Activated naive CD4-positive, alpha-beta T cell treated with anti-CD3 and anti-CD28 coated beads, Interleukin-2, amount 10 ng/mL, durations not matched to agents 7 days and 5 days (primary cell): ENCODE measurements around the gene NOP16.

Source experiments
- CTCF ChIA-PET: fragments of 350-600 bp; sonication (Branson Sonifier 250); formaldehyde crosslinking; loops from one replicate; lab custom pipeline; 2021; ENCODE audit warnings: antibody characterized with exemption; lab: Charles Lee
- DNase-seq: peaks from one replicate; pipeline ENCODE4 v3.0.0-alpha.2; 2020
- H3K27ac Mint-ChIP-seq: one replicate; pipeline ENCODE4 v1.8.0; 2021; ENCODE audit warnings: mild to moderate bottlenecking, moderate library complexity, mixed read lengths
- H3K27me3 Mint-ChIP-seq: one replicate; pipeline ENCODE4 v1.8.0; 2021; ENCODE audit warnings: mild to moderate bottlenecking, mixed read lengths
- H3K36me3 Mint-ChIP-seq: one replicate; pipeline ENCODE4 v1.8.0; 2021; ENCODE audit warnings: mixed read lengths
- H3K4me1 Mint-ChIP-seq: one replicate; pipeline ENCODE4 v1.8.0; 2021; ENCODE audit warnings: mixed read lengths
- H3K4me3 Mint-ChIP-seq: one replicate; pipeline ENCODE4 v1.8.0; 2021; ENCODE audit warnings: mild to moderate bottlenecking, moderate library complexity, mixed read lengths
- H3K9me3 Mint-ChIP-seq: one replicate; pipeline ENCODE4 v1.8.0; 2021; ENCODE audit warnings: mixed read lengths

NOP16 gene

GRCh38 chr5:176368726-176369125 lies 19.7 kb downstream of the NOP16 start:
- no peak for DNase-seq
- Mint-ChIP-seq H3K36me3 (peaks cover 17% of the 10 kb centered on the region), H3K27me3 (no peaks in the 10 kb centered on the region), H3K4me1 (peaks cover 22% of the 10 kb centered on the region), H3K4me3 (no peak overlapping the region), H3K9me3 (no peaks in the 10 kb centered on the region), H3K27ac (no peak overlapping the region)
- CTCF ChIA-PET = no interaction called here

- CTCF ChIA-PET = no interaction called here
- Mint-ChIP-seq H3K4me1 (peaks cover 36% of the 10 kb centered on the region), H3K4me3 (peak overlapping the region; percentile 57), H3K36me3 (peaks cover 17% of the 10 kb centered on the region), H3K9me3 (no peaks in the 10 kb centered on the region), H3K27ac (no peak overlapping the region), H3K27me3 (no peaks in the 10 kb centered on the region)
- no peak for DNase-seq
These were observed 22.0 kb downstream of the NOP16 start for GRCh38 chr5:176366232-176366894.

- no peaks in the 10 kb centered on the region for H3K27me3 Mint-ChIP-seq
- H3K36me3 Mint-ChIP-seq = peaks cover 17% of the 10 kb centered on the region
- peak within 1 kb of the TSS; percentile 24 for H3K27ac Mint-ChIP-seq
- peak within 1 kb of the TSS; percentile 73 for H3K4me3 Mint-ChIP-seq
- H3K4me1 Mint-ChIP-seq = peaks cover 36% of the 10 kb centered on the region
- DNase-seq = peak; percentile 70
- CTCF ChIA-PET = no interaction called here
- no peaks in the 10 kb centered on the region for H3K9me3 Mint-ChIP-seq
These were observed 22.8 kb downstream of the NOP16 start, which contains the start of gene ARL10 for GRCh38 chr5:176365351-176366231. ARL10 (plus strand) TSS chr5:176365487; CDS start chr5:176365564, 77 bp downstream.

GRCh38 chr5:176364765-176365350 lies 23.5 kb downstream of the NOP16 start:
- CTCF ChIA-PET = no interaction called here
- H3K9me3 Mint-ChIP-seq = no peaks in the 10 kb centered on the region
- H3K27me3 Mint-ChIP-seq = no peaks in the 10 kb centered on the region
- peak overlapping the region; percentile 14 for H3K27ac Mint-ChIP-seq
- H3K4me3 Mint-ChIP-seq = peak overlapping the region; percentile 73
- peaks cover 17% of the 10 kb centered on the region for H3K36me3 Mint-ChIP-seq
- H3K4me1 Mint-ChIP-seq = peaks cover 37% of the 10 kb centered on the region
- no peak for DNase-seq

GRCh38 chr5:176362233-176362490 lies 26.2 kb downstream of the NOP16 start:
- H3K4me1 Mint-ChIP-seq = peaks cover 46% of the 10 kb centered on the region
- H3K27ac Mint-ChIP-seq = peak overlapping the region; percentile 95
- peak overlapping the region; percentile 97 for H3K4me3 Mint-ChIP-seq
- H3K27me3 Mint-ChIP-seq = no peaks in the 10 kb centered on the region
- CTCF ChIA-PET = interaction anchor here (0.6 to 1.3 kb wide), 4 partner anchors 23 to 235 kb away, joined by 3 to 4 read pairs (median 3); partner anchors contain the start of gene CLTB
- DNase-seq = no peak
- no peaks in the 10 kb centered on the region for H3K9me3 Mint-ChIP-seq
- H3K36me3 Mint-ChIP-seq = peaks cover 25% of the 10 kb centered on the region

GRCh38 chr5:176361437-176362232 lies 26.8 kb downstream of the NOP16 start, which contains the start of gene KIAA1191:
KIAA1191 (minus strand) TSS chr5:176361764; CDS start chr5:176359508, 2,256 bp downstream.
- Mint-ChIP-seq H3K4me1 (peaks cover 44% of the 10 kb centered on the region), H3K27me3 (no peaks in the 10 kb centered on the region), H3K36me3 (peaks cover 24% of the 10 kb centered on the region), H3K27ac (peak within 1 kb of the TSS; percentile 95), H3K9me3 (no peaks in the 10 kb centered on the region), H3K4me3 (peak within 1 kb of the TSS; percentile 97)
- DNase-seq = peak; percentile 99
- CTCF ChIA-PET = interaction anchor here (0.8 to 1.3 kb wide), 5 partner anchors 24 to 236 kb away, joined by 3 to 4 read pairs (median 3); partner anchors contain the start of gene CLTB

GRCh38 chr5:176360894-176361436 lies 27.4 kb downstream of the NOP16 start:
- Mint-ChIP-seq H3K36me3 (peaks cover 26% of the 10 kb centered on the region), H3K4me3 (peak overlapping the region; percentile 97), H3K9me3 (no peaks in the 10 kb centered on the region), H3K4me1 (peaks cover 44% of the 10 kb centered on the region), H3K27me3 (no peaks in the 10 kb centered on the region), H3K27ac (peak overlapping the region; percentile 95)
- peak; percentile 47 for DNase-seq
- CTCF ChIA-PET = interaction anchor here (1.0 to 1.2 kb wide), 3 partner anchors 27 to 126 kb away, joined by 3 read pairs; partner anchors contain the start of genes HIGD2A and NOP16

GRCh38 chr5:176359658-176360057 lies 28.7 kb downstream of the NOP16 start:
- Mint-ChIP-seq H3K36me3 (peaks cover 30% of the 10 kb centered on the region), H3K27ac (peak overlapping the region; percentile 54), H3K4me3 (peak overlapping the region; percentile 69), H3K9me3 (no peaks in the 10 kb centered on the region), H3K4me1 (peaks cover 43% of the 10 kb centered on the region), H3K27me3 (no peaks in the 10 kb centered on the region)
- no peak for DNase-seq
- CTCF ChIA-PET = interaction anchor here (1.0 to 1.5 kb wide), 2 partner anchors 28 to 630 kb away, joined by 3 read pairs; partner anchors contain the start of genes HIGD2A and NOP16

- H3K27me3 Mint-ChIP-seq = no peaks in the 10 kb centered on the region
- H3K4me3 Mint-ChIP-seq = no peak overlapping the region
These were observed 32.2 kb downstream of the NOP16 start for GRCh38 chr5:176356179-176356566.

GRCh38 chr5:176355400-176356178 lies 32.8 kb downstream of the NOP16 start:
- CTCF ChIA-PET = interaction anchor here (0.7 to 1.3 kb wide), 3 partner anchors 19 to 1026 kb away, joined by 3 to 6 read pairs (median 3); no protein-coding TSS in a partner anchor
- Mint-ChIP-seq H3K4me1 (peaks cover 29% of the 10 kb centered on the region), H3K36me3 (peaks cover 56% of the 10 kb centered on the region), H3K27ac (peak overlapping the region; percentile 21), H3K4me3 (no peak overlapping the region), H3K27me3 (no peaks in the 10 kb centered on the region), H3K9me3 (no peaks in the 10 kb centered on the region)
- no peak for DNase-seq

More at GRCh38 chr5:176356179-176356566, 32.2 kb downstream of the NOP16 start:
- H3K4me1 Mint-ChIP-seq = peaks cover 29% of the 10 kb centered on the region
- CTCF ChIA-PET = interaction anchor here (1.3 kb wide), 1 partner anchor 19 kb away, joined by 3 read pairs; no protein-coding TSS in a partner anchor
- H3K9me3 Mint-ChIP-seq = no peaks in the 10 kb centered on the region
- no peak for DNase-seq
- H3K36me3 Mint-ChIP-seq = peaks cover 54% of the 10 kb centered on the region
- no peak overlapping the region for H3K27ac Mint-ChIP-seq

GRCh38 chr5:176353533-176353932 lies 34.9 kb downstream of the NOP16 start:
- Mint-ChIP-seq H3K27me3 (no peaks in the 10 kb centered on the region), H3K4me1 (peaks cover 21% of the 10 kb centered on the region), H3K4me3 (no peak overlapping the region), H3K36me3 (peaks cover 69% of the 10 kb centered on the region), H3K27ac (no peak overlapping the region), H3K9me3 (no peaks in the 10 kb centered on the region)
- CTCF ChIA-PET = no interaction called here
- no peak for DNase-seq

GRCh38 chr5:176352116-176352878 lies 36.1 kb downstream of the NOP16 start:
- Mint-ChIP-seq H3K36me3 (peaks cover 67% of the 10 kb centered on the region), H3K27ac (peak overlapping the region; percentile 67)
- CTCF ChIA-PET = no interaction called here

More at GRCh38 chr5:176352116-176352878, 36.1 kb downstream of the NOP16 start:
- no peaks in the 10 kb centered on the region for H3K27me3 Mint-ChIP-seq
- DNase-seq = no peak
- H3K4me3 Mint-ChIP-seq = no peak overlapping the region
- H3K4me1 Mint-ChIP-seq = peaks cover 11% of the 10 kb centered on the region
- H3K9me3 Mint-ChIP-seq = no peaks in the 10 kb centered on the region
